GM12873 (cell line): ENCODE measurements around the gene JPH2.

ENCODE experiments used
- TF ChIP-seq, protein P1 (sequence below): IDR thresholded peaks from 2 replicates; pipeline ENCODE4 v1.5.1; 2012; ENCODE audit warnings: low read depth, mild to moderate bottlenecking, moderate library complexity, low read length, control low read depth; ENCODE audit not compliant: insufficient read depth; ENCODE audit errors: missing control alignments

JPH2 gene

DNA sequence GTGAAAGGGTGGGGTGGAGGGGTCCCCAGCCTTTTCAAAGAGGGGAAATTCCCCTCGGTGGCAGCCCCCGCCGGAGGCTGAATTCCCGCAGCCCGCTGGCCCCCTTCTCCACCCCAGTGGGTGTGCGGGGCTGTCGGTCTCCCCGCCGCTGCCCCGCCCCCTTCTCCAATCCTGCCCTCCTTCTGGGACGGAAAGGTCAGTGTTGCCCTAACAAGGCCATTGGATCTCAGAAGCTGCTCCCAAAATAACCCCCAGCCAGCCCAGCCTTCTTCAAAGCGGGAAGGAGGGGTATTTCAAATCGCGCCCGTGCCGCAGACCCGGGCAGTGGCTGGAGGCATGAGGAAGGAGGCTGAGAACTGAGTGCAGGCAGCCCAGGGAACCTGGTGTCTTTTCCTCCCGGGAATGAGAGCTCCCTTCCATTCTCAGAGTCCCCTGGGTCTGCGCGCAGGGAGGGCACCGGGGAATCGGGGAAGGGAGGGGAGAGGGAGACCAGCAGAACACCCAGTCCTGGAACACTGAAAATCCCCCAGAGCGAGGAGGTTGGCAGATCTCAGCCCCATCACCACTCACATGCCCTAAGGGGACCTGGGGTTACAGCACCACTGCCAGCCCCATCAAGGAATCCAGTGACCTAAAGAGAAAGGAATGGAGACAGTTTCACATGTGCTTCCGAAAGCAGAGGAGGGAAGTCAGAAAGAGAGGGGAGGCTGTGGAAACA lies at the start of gene JPH2:
Gene JPH2 (minus strand): TSS at position 135 of the 718 bp plus-strand sequence. CDS start 483 bp downstream, outside the sequence.
- TF ChIP-seq, protein P1, sequence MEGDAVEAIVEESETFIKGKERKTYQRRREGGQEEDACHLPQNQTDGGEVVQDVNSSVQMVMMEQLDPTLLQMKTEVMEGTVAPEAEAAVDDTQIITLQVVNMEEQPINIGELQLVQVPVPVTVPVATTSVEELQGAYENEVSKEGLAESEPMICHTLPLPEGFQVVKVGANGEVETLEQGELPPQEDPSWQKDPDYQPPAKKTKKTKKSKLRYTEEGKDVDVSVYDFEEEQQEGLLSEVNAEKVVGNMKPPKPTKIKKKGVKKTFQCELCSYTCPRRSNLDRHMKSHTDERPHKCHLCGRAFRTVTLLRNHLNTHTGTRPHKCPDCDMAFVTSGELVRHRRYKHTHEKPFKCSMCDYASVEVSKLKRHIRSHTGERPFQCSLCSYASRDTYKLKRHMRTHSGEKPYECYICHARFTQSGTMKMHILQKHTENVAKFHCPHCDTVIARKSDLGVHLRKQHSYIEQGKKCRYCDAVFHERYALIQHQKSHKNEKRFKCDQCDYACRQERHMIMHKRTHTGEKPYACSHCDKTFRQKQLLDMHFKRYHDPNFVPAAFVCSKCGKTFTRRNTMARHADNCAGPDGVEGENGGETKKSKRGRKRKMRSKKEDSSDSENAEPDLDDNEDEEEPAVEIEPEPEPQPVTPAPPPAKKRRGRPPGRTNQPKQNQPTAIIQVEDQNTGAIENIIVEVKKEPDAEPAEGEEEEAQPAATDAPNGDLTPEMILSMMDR: no peak

DNA sequence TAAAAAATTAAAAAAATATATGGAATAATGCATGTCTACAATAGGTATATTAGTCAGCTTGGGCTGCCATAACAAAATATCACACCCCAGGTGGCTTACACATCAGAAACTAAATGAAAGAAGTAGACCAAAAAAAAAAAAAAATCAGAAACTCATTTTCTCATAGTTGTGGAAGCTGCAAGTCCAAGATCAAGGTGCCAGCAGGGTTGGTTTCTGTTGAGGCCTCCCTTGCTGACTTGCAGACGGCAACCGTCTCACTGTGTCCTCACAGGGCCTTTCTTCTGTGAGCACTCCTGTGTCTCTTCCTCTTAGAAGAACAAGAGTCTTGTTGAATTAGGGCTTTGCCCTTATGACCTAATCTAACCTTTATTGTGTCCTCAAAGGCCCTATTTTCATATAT lies 48.7 kb upstream of the JPH2 start:
- TF ChIP-seq, protein P1: no peak

DNA sequence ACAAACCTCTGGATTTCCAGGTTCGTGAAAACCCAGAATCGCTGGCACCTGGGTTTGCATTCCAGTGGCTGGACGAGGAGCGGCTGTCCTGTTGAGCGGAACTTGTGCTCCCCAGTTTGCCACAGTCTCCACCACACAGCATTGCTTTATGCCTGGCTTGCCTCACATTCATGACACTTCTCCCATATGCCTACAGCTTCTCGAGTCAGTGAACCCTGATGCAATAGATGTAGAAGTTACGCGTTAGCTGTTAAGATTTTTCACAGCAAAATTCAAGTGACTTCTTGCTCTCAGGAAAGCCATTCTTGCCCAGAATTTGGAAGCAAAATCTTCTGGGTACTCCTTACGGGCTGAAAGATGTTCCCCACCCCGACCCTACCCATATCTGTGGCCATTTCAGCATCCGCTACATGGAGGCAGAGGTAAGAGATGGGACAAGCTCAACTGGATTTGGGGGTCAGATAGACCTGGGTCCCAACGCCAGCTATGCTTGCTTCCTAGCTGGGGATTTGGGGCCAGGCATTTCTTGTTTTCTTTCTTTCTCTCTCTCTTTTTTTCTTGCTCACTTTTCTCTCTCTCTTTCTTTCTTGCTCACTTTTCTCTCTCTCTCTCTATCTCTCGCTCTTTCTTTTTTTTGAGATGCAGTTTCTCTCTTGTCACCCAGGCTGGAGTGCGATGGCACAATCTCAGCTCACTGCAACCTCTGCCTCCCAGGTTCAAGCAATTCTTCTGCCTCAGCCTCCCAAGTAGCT lies 47.8 kb upstream of the JPH2 start:
- TF ChIP-seq, protein P1: no peak

DNA sequence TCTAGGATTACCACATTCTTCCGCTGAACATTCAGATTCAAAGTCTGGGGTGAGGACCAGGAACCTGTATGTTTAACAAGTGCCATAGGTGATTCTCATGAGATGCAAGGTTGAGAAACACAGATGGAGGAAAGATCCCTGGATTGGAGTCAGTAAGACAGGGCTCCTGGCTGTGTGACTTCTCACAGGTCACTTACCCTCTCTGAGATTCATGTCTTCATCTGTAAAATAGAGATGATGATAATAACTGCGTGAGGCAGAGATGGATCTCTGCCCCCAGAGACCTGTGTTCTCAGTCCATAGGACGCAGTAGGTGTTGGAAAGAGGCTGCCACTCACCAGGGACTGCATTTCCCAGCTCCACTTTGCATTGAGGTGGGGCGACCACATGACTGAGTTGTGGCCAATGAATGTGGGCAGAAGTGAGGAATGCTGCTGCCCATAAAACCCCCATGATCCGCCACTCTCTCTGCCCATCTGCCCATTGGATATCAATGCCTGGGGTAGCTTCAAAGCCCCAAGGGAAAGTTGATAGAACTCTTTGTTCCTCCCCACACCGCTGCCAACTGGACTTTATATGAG lies 46.5 kb upstream of the JPH2 start:
- TF ChIP-seq, protein P1: no peak

DNA sequence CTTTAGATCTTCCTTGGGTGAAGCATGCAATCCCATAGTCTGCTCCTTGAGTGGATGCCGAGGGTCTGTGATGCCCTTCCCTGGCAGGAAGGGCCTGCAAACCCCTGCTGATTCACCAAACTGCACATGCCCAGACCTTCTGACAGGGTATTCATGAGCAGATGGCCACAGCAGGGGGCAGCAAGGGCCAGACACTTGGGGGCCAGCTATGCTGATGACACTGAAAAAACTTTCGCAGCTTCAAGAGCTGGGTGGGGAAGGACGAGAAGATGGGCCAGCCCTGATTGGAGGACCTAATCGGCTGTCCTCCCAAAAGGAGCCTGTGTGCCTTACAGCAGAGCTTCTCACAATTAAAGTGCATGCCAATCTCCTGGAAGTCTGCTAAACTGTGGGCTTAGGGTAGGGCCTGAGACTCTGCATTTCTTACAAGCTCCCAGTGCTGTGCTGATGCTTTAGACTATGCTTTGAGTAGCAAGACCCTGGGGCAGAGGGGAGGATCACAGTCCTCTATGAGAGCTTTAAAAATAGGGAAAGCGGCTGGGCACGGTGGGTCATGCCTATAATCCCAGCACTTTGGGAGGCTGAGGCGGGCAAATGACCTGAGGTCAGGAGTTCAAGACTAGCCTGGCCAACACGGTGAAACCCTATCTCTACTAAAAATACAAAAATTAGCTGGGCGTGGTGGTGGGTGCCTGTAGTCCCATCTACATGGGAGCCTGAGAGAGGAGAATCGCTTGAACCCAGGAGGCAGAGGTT lies 44.9 kb upstream of the JPH2 start:
- TF ChIP-seq, protein P1: no peak

DNA sequence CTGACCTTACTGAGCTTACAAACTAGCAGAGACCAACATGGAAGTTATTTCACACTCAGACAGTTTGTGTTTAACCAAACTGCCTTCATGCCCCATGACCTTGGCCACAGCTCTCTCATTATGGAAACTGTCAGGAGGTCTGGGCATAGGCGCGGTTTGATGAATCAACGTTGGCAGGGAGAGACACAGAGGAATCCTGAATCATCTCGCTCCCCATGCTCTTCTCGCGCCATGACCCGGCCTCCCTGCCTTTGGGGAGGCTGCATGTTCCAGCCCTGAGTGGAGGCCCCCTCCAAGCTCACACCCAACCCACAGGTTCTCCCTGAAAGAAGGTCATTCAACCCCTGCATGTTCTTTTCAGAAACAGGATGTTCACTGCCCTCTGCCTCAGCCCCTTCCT lies 44.2 kb upstream of the JPH2 start:
- TF ChIP-seq, protein P1: no peak
